Measurements from ENCODE around the gene TANK.

GRCh38 chr2:161239326-161240109 lies 79.3 kb downstream of the TANK start:
- TF ChIP-seq CTCF (conservative IDR thresholded peaks at IDR 0.05; ENCODE audit: low read depth, low read length) (no peak), EZH2 (IDR thresholded peaks at IDR 0.05; ENCODE audit: borderline replicate concordance, low read depth, low read length, poor library complexity, severe bottlenecking) (no peak)
